Coronary artery (tissue), 2 donors: ENCODE measurements around the gene FAM78B.
A peak's percentile ranks its signal among the peaks of the same experiment; 100 is the strongest.

Source experiments
- DNase-seq: peaks from one replicate; pipeline ENCODE4 v3.0.0-alpha.2; 2017; ENCODE audit warnings: low spot score
- H3K27ac ChIP-seq, 2 donors: fragments of 200-600 bp; sonication (generic); one replicate each; pipeline ENCODE4 v1.5.1; 2016 to 2019
- H3K4me3 ChIP-seq: fragments of 200-600 bp; sonication (generic); 2 replicates; pipeline ENCODE4 v1.5.1; 2016; ENCODE audit warnings: mild to moderate bottlenecking, moderate library complexity
- TF ChIP-seq, protein P1 (sequence below): fragments of 200-600 bp; sonication (generic); IDR thresholded peaks from one replicate; pipeline ENCODE4 v1.5.1; 2019; ENCODE audit warnings: antibody characterized with exemption

FAM78B gene

DNA sequence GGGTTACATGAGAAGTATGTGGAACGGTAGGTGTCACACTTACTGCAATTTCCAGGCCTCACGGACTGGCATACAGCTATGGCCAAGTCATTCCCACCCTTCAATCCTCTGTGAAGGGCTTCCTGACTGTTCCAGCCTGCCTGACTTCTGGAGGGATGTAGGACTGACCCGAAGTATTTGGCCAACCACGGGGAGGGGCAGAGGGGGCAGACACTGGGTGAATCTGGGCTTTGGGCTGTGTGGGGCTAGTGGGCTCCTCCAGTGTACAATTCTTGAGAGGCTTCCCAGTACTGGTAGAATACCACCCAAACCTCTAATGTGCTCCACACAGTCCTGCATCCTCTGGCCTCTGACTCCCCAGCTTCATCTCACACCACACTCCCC lies 78.2 kb downstream of the FAM78B start:
- TF ChIP-seq, protein P1, sequence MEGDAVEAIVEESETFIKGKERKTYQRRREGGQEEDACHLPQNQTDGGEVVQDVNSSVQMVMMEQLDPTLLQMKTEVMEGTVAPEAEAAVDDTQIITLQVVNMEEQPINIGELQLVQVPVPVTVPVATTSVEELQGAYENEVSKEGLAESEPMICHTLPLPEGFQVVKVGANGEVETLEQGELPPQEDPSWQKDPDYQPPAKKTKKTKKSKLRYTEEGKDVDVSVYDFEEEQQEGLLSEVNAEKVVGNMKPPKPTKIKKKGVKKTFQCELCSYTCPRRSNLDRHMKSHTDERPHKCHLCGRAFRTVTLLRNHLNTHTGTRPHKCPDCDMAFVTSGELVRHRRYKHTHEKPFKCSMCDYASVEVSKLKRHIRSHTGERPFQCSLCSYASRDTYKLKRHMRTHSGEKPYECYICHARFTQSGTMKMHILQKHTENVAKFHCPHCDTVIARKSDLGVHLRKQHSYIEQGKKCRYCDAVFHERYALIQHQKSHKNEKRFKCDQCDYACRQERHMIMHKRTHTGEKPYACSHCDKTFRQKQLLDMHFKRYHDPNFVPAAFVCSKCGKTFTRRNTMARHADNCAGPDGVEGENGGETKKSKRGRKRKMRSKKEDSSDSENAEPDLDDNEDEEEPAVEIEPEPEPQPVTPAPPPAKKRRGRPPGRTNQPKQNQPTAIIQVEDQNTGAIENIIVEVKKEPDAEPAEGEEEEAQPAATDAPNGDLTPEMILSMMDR = no peak
- H3K27ac ChIP-seq = no peak overlapping the region
- DNase-seq = no peak
- H3K4me3 ChIP-seq = no peak overlapping the region

DNA sequence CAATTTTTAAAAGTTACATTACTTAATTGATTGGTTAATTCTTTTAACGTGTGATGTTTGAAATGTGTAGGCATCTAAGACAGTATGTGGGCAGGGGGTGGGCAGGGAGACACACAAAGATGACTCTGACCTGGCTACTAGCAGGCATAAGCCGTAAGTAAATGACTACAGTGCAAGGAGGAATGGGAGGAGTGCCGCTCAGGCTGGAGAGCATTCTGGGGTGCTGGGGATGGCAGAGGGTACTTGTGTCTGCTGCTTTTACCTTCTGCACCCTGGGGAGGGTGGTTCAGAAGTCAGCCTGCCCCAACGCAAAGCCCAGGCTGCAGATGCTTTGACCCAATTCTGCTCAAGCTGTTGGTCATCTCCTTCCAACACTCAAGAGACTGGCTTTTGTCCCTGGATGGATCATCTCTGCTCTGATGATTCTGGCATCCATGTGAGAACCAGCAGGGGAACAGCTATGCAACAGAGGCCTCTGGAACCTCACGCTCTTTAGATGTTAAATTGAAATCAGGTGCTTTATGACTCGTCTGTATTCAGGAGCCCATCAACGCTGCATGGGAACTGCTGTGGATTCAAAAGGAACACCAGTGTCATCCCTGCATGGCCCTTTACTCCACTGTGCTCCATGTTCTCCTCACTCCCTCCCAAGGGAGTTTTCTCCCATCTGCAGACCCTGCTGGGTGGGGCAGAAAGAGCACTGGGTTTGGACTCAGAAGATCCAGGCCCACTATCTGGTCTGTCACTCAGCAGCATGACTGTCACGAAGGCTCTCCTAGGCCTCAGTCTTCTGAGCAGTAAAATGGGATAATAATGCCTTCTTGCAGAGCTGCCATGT lies 78.8 kb downstream of the FAM78B start:
- TF ChIP-seq, protein P1 = no peak
- no peak overlapping the region for H3K27ac ChIP-seq
- DNase-seq = no peak
- H3K4me3 ChIP-seq = no peak overlapping the region

DNA sequence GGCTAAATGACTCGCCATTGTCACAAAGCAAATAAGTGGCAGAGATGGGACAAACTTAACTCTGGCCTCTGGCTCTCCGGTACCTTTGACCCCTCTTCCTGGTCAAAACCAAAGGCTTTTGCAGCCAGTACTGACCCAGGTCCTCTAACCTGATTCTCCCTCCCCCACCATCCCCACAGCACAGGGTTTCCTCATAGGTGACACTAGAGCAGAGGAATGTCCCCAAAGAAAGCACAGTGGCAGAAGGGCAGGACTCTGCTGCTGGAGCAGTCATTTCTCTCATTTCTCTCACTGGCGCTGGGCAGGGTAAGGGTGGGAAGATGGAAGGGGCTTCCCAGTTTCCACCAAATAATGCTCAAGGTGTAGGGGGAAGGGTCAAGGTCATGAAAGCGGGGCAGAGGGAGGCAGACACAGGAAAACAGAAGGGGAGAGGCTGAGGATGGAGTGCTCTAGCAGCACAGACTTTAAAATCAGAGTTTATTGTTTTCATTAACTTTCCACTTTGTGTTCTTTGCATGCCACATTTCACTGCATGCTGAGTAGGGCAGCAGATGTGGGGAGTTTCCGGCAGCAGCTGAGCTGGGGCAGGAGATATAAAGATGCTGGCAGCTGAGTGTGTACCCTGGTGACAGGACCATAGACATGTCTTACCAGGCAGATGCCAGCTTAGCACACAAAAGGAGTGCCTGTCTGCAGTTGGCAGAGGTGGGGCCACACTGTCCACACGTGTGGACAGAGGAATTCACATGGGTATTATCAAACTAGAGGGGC lies 80.5 kb downstream of the FAM78B start:
- no peak overlapping the region for H3K27ac ChIP-seq
- peak; percentile 3 for DNase-seq
- no peak overlapping the region for H3K4me3 ChIP-seq
- TF ChIP-seq, protein P1 = no peak

DNA sequence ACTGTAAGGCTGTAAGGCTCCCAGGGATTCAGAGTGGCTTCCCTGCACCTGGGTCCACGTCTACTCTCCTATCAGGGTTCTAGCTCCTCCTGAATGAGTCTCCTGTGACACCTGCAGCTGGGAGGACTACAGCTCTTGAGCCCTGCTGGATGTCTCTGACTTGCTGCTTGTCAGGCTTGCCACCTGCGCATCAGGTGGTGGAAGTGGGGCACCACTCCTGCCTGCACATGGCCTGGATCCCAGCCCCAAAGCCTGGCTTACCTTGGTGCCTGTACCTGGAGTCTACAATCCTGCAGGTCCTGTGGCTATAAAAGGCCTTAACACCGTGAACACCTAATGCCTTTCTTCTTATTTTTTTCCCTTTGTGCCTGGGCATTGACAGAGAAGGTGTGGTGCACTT lies 82.2 kb downstream of the FAM78B start:
- TF ChIP-seq, protein P1 = no peak
- H3K4me3 ChIP-seq = no peak overlapping the region
- DNase-seq = peak; percentile 35
- no peak overlapping the region for H3K27ac ChIP-seq

DNA sequence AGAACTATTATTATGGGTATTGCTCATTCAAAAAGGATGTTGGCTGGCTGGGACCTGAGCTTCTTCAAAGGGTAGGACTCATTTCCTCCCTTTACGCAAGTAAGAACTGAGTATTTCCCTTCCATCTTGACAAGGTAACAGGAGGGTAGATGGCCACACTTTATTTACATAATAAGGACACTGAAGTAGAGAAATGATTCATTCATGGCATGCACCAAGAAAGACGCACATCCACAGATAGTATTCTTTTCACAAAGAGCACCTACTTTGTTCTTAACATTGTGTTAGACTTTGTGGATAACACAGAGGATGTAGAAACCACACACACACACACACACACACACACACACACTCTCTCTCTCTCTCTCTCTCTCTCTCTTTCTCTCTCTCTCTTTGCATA lies 82.9 kb downstream of the FAM78B start:
- no peak for DNase-seq
- H3K4me3 ChIP-seq = no peak overlapping the region
- TF ChIP-seq, protein P1 = no peak
- H3K27ac ChIP-seq = no peak overlapping the region

DNA sequence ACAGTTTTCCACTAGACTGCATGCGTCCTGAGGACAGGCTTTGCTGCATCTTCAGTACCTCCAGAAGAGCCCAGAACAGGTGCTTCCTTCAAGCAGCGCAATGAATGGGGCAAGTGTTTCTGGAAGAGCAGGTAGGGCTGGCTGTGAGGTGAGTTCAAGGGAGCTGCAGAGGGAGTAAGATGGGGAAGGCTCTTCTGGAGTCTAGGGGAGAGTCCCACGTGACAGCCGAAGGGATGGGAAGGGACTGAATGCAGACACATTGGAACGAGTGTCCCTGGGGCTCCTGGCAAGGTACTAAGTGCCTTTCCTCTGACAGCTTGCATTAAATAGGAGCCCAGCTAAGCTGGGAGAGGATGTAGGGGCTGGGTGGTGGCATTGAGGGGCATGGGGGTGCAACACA lies 84.2 kb downstream of the FAM78B start:
- peak; percentile 28 for DNase-seq
- TF ChIP-seq, protein P1 = no peak
- Histone ChIP-seq H3K4me3 (no peak overlapping the region), H3K27ac (no peak overlapping the region)
